Measurements from ENCODE around the gene NELFB. TPM values are rescaled to one million over a fixed set of nuclear protein-coding genes. Genes with fewer than 3 reads are reported as not detected.
A peak's percentile ranks its signal among the peaks of the same experiment; 100 is the strongest.
"Not testable (repeated sequence)": the region's sequence is repeated elsewhere in the genome, so short reads cannot be mapped to it uniquely, and the experiment has no call there.

Gene NELFB
- total RNA-seq, 1 experiment from 2014 or later = 47.3 TPM

GRCh38 chr9:137231372-137232039 lies 23.6 kb upstream of the NELFB start:
- no peak for DNase-seq (ENCODE audit: low read depth, low spot score)
- in situ Hi-C loops (cut with HindIII; ENCODE audit: low pct_unique_long_range_greater_than_20kb, low sequenced_read_pairs) = no loop called here

- in situ Hi-C loops (cut with HindIII; ENCODE audit: low pct_unique_long_range_greater_than_20kb, low sequenced_read_pairs) = no loop called here
- DNase-seq (ENCODE audit: low read depth, low spot score) = no peak
These were observed 23.0 kb upstream of the NELFB start for GRCh38 chr9:137232101-137232500.

GRCh38 chr9:137232510-137232909 lies 22.6 kb upstream of the NELFB start:
- DNase-seq (ENCODE audit: low read depth, low spot score) = no peak
- in situ Hi-C loops (cut with HindIII; ENCODE audit: low pct_unique_long_range_greater_than_20kb, low sequenced_read_pairs) = no loop called here

GRCh38 chr9:137233143-137233980 lies 21.8 kb upstream of the NELFB start:
- DNase-seq (ENCODE audit: low read depth, low spot score) = no peak
- in situ Hi-C loops (cut with HindIII; ENCODE audit: low pct_unique_long_range_greater_than_20kb, low sequenced_read_pairs) = no loop called here

- in situ Hi-C loops (cut with HindIII; ENCODE audit: low pct_unique_long_range_greater_than_20kb, low sequenced_read_pairs) = no loop called here
- no peak for DNase-seq (ENCODE audit: low read depth, low spot score)
These were observed 21.0 kb upstream of the NELFB start for GRCh38 chr9:137234055-137234697.

GRCh38 chr9:137234758-137235423 lies 20.2 kb upstream of the NELFB start:
- in situ Hi-C loops (cut with HindIII; ENCODE audit: low pct_unique_long_range_greater_than_20kb, low sequenced_read_pairs) = no loop called here
- DNase-seq (ENCODE audit: low read depth, low spot score) = no peak

GRCh38 chr9:137235424-137236237 lies 19.5 kb upstream of the NELFB start:
- no peak for DNase-seq (ENCODE audit: low read depth, low spot score)
- in situ Hi-C loops (cut with HindIII; ENCODE audit: low pct_unique_long_range_greater_than_20kb, low sequenced_read_pairs) = no loop called here

- DNase-seq (ENCODE audit: low read depth, low spot score) = peak; percentile 83
- in situ Hi-C loops (cut with HindIII; ENCODE audit: low pct_unique_long_range_greater_than_20kb, low sequenced_read_pairs) = no loop called here
These were observed 18.7 kb upstream of the NELFB start for GRCh38 chr9:137236238-137236935.

- in situ Hi-C loops (cut with HindIII; ENCODE audit: low pct_unique_long_range_greater_than_20kb, low sequenced_read_pairs) = no loop called here
- DNase-seq (ENCODE audit: low read depth, low spot score) = no peak
These were observed 18.1 kb upstream of the NELFB start for GRCh38 chr9:137236936-137237421.

GRCh38 chr9:137237759-137238726 lies 17.1 kb upstream of the NELFB start:
- DNase-seq (ENCODE audit: low read depth, low spot score) = no peak
- in situ Hi-C loops (cut with HindIII; ENCODE audit: low pct_unique_long_range_greater_than_20kb, low sequenced_read_pairs) = no loop called here

- DNase-seq (ENCODE audit: low read depth, low spot score); in situ Hi-C loops (cut with HindIII; ENCODE audit: low pct_unique_long_range_greater_than_20kb, low sequenced_read_pairs): not testable (repeated sequence)
These were observed 15.5 kb upstream of the NELFB start for GRCh38 chr9:137239541-137240200.

GRCh38 chr9:137240318-137240840 lies 14.7 kb upstream of the NELFB start:
- DNase-seq (ENCODE audit: low read depth, low spot score) = peak; percentile 75
- in situ Hi-C loops (cut with HindIII; ENCODE audit: low pct_unique_long_range_greater_than_20kb, low sequenced_read_pairs) = no loop called here

GRCh38 chr9:137240841-137241489 lies 14.2 kb upstream of the NELFB start, which contains the start of gene TUBB4B:
TSS of gene TUBB4B (plus strand) at chr9:137241287. CDS start at chr9:137241361, 74 bp downstream.
- in situ Hi-C loops (cut with HindIII; ENCODE audit: low pct_unique_long_range_greater_than_20kb, low sequenced_read_pairs) = no loop called here

GRCh38 chr9:137241490-137242268 lies 13.4 kb upstream of the NELFB start:
- in situ Hi-C loops (cut with HindIII; ENCODE audit: low pct_unique_long_range_greater_than_20kb, low sequenced_read_pairs) = no loop called here
- no peak for DNase-seq (ENCODE audit: low read depth, low spot score)

More at GRCh38 chr9:137240841-137241489, 14.2 kb upstream of the NELFB start, which contains the start of gene TUBB4B:
- DNase-seq (ENCODE audit: low read depth, low spot score) = peak; percentile 100

All from SK-MEL-5 (cell line).